HG03571 (cell line): ENCODE data around the gene FXYD7.

Experiments
- ATAC-seq: cut with Tn5 transposase; IDR thresholded peaks from one replicate; pipeline ENCODE4 v1.9.1; 2021; ENCODE audit not compliant: unreplicated experiment

Gene FXYD7

DNA sequence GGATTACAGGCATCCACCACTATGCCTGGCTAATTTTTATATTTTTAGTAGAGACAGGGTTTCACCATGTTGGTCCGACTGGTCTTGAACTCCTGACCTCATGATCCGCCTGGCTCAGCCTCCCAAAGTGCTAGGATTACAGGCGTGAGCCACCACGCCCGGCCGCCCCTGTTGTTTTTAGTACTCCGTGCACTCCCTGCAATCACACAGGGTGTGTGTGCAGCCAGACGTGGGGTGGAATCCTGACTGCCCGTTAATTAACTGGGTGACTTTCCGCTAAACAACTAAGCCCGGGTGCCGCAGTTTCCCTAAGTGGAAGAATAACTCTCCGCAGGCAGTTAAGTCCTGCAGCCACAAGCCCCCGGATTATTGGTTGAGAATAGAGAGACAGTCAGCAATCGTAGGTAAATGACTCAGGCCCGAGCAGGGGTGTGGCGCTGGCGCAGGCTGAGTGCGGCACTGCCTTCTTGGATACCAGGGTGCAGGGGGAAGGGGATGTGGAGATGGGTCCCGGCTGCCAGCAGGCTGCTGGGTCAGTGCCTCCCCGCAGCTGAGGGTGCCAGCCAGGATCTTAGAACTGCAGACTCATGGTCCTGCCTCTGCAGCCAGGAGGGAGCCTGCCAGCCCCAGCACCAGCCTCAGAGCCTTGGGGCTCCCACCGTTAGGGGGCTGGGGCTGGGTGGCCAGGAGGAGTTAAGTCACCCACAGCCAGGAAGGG is 33.5 kb upstream of the FXYD7 start:
- no peak for ATAC-seq

DNA sequence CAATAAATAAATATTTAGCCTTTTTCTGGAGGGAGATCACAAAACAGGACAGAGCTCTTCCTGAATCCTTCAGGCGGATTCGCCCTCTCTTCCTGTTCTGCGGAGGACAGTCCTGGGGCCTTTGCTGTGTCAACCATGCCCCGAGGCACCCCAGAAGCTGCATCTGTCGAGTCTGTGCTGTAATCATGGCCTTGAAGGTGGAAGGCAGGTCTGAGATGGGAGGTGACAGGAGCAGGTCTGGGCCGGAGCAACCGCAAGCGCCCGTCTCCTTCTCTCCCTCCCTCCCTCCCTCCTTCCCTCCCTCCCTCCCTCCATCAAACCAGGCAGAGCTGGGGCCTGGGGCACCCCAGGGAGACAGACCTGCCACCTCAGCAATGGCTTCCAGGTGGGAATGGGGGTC is 32.1 kb upstream of the FXYD7 start:
- ATAC-seq, result no peak

DNA sequence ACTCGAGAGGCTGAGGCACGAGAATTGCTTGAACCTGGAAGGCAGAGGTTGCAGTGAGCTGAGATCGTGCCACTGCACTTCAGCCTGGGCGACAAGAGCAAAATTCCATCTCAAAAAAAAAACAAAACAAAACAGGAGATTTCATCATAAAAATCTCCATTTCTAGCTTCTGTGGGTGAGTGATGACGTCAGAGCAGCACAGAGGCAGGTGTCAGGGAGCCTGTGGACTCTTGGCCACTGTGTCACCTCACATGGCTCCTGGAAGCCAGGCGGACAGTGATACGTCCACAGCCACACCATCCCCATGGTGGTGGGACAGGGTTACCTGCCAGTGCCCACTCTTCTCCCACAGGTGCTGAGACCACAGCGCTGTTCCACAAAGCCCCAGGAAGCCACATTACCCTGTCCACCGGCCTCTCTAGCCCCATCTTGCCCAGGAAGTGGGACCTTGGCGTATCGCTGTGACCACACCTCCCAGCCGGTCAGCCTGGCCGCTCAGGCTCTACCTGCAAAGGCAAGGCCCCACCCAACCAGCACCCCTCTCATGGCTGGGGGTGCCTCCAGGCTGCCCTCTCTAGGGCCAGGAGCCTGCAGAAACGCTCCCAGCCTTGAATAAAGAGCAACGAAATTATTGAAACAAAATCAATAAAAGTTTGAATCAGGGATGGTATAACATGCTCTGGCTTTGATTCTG is 29.9 kb upstream of the FXYD7 start:
- no peak for ATAC-seq

DNA sequence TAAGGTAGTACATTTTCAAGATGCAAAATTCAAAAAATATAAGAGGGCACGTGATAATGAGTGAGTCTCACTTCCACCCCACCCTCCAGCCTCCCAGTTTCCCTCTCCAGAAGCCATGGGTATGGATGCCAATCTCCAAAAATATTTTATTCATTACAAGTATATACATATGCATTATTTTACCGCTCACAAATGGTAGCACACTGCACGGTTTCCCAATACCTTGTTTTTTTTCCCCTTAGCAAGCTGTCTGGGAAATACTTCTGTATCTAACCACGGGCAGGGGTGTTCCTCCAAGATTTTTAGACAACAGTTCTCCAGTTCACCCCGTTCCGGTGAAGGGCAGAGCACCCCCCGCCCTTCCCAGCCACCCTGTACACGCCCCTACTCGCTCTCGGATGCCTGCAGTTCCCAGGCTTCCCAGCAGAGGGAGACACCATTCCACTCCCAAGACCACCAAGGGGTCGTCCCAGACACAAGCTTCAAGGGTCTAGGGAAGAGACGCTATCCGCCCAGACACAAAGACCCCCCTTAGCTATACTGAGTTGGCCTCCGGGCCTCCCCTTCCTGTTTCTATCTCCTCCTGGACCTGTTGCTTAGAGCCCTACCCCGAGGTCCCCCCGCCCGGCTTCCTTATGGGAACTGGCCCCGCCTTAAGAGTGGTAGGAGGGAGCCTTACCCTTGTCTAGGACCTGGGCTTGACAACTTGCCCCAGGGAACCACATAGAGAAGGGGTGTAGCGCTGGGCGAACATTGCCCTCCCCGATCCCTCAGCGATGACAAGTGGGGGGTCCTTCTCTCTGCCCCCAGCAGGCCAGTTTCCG is 28.5 kb upstream of the FXYD7 start:
- ATAC-seq, result no peak

DNA sequence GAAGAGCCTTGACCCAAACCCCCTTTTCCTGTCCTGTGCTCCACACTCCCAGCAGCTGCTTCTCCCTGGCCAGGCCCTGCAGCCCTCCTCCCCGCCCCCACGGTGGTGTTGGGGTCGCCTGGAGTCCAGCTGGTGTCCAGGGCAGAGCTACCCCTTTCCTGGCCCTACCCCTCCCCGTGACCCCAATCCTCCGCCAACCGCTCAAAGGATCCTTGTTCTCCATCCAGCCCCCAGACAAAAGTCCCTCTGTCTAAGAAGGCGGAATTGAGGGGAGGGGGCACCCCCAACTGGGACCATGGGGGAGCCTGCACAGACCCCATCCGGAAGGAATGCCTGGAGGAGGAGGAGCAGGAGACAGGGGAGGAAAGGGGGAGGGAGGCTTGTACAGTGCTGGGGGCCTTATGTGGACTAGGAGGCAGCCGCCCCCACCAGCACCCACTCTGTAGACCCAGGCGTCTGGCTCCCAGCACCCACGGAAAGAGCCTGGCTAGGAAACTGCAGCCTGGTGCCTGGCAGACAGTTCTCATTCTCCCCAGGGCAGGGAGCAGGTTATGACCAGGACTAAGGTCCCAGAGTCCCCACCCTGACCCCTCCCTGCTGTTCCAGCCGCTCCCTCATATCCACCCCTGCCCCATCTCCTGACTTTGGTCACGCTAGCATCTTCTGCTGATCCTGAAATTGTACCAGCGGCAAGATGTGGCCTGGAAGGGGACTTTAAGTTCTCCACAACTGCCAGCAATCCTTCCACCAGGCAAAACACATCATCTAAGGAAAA is 27.7 kb upstream of the FXYD7 start, which contains the start of gene FXYD3:
TSS of gene FXYD3 (plus strand) at position 647 of the 775 bp plus-strand sequence. CDS start 3,554 bp downstream, outside the sequence.
- no peak for ATAC-seq

DNA sequence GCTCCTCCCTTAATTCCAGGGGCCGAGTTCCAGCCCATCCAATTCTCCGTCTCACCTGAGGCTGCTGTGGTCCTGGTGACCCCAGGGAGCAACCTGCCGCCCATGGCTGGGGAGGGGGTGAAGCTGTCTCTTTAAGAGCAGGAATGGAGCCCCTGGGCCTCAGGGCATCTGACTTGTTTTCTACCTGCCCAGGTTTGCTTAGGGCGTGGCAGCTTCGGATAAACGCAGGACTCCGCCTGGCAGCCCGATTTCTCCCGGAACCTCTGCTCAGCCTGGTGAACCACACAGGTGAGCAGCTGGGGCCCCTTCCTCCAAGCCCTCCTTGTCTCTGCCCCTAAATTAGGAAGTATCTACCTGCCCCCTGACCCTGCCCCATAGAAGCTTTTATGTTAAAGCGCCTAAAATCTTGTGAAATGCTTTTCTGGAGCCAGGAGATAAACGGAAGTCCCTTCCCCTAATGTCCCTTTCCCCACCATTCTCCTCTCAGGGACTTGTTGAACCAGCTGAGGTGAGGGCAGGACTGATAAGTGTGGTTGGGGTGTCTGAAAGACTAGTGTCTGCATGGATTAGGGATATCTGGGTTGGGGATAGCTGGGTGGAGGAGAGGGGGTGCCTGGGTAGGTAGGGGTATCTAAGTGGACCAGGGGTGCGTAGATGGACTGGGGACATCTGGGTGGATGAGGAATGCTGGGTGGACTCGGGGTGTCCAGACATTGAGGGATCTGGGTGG is 26.8 kb upstream of the FXYD7 start:
- no peak for ATAC-seq

DNA sequence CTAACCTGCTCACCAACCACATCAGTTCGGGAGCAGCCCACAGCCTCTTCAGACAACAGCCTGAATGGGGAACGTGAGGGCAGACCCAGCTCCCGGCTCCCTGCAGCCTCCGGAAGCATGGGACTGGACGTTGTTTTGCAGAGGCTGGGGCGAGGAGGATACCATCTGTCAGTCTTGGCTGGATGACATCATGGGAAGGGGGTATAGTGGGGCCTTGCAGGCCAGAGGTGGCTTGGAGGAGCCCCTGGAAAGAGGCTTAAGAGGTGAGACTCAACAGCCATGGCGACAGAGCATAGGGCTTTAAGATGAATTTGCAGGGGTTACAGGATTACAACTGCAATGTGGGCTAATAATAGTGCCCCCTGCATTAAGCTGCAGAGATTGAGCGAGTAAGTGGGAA is 25.9 kb upstream of the FXYD7 start:
- ATAC-seq, result no peak

DNA sequence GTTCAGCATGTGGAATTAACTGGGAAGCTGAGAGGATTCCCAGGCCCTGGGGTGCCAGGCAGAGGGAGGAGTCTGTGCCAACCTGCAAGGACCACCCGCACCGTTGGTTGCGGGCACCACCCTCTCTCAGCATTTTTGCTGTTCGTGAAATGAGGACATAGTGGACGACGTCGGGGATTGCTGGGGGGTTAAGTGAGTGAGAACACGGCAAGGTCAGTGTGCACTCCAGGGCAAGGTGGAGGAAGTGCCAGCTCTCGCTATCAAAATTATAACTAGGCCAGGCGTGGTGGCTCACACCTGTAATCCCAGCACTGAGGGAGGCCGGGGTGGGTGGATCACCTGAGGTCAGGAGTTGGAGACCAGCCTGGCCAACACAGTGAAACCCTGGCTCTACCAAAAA is 25.3 kb upstream of the FXYD7 start:
- ATAC-seq, result no peak

DNA sequence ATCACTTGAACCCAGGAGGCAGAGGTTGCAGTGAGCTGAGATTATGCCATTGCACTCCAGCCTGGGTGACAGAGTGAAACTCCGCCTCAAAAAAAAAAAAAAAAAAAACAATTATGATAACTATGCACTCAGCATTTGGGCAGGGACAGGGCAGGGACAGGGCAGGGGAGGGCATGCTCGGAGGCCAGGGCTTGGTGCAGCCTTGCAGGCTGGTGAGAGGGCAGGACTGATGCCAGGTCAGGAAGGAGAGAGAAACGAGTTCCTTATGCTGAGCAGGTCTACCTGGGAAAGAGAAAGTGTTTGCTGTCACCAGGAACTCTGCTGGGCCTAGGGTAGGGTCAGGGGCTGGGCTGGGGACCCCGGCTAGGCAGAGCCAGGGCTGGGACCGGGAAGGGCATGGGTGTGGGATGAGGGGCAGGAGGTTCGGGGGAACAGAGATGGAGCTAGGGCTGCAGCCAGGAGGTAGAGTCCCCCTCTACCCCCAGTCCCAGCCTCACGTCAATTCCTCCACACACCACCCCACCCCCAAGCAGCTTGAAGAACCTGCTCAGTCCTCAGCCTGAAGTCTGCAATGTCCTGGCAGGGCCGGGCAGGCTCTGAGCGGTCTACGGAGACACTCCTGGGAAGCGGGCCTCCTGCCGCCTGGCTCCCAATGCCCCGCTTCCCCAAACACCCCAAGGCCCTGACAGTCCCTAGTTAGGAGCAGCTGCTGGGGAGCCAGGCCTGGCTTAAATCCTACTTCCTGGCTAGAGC is 24.6 kb upstream of the FXYD7 start:
- ATAC-seq, result no peak

DNA sequence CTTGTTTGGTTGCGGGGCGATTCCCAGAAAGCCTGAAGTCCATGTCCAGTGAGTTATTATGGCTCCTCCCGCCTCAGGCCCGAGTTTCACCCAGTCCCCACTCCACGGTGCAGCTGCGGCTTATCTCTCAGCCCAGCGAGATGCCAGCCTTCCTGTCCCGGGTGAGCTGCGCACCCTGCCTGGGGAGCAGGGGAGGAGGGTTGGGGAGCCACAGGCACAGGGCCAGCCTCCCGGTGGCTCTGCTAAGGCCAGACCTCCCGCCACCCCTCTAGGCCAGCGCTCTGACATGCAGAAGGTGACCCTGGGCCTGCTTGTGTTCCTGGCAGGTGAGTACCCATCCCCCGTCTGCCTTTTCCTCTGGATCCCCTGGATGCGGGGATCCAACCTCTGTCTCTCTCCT is 24.0 kb upstream of the FXYD7 start:
- ATAC-seq, result no peak

DNA sequence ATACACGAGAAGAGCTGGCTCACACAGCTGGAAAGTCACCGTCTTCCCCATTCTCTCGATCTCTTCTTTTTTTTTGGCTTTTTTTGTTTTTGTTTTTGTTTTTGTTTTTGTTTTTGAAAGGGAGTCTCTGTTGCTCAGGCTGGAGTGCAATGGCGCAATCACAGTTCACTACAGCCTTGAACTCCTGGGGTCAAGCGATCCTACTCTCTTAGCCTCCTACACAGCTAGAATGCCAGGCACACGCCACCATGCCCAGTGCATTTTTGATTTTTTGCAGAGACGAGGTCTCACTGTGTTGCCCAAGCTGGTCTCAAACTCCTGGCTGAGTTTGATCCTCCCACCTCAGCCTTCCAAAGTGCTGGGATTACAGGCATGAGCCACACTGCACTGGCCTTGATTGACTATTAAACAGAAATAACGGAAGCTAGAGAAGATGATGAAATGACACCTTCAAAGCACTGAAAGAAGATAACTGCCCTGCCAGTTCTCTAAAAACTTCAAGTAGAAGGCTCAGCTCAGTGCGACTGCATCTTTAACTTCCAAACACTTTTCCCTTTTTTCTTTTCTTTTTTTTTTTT is 23.4 kb upstream of the FXYD7 start:
- no peak for ATAC-seq

DNA sequence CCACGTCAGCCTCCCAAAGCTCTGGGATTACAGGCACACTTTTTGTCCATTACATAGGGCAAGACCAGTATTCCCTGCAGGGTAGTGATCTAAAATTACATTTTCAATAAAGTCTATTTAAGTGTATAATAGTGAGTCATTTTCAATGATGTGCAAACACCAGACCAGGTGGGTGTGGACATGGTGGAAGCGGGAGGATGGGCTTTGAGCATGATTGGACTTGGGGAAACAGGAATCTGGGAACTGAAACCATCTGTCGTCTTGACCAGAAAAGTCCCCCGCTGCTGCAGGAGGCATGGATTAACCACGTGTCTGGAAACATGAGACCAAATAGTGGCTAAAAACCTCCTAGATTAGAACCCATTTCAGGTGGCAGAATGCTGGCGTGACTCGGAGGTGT is 22.6 kb upstream of the FXYD7 start:
- no peak for ATAC-seq

DNA sequence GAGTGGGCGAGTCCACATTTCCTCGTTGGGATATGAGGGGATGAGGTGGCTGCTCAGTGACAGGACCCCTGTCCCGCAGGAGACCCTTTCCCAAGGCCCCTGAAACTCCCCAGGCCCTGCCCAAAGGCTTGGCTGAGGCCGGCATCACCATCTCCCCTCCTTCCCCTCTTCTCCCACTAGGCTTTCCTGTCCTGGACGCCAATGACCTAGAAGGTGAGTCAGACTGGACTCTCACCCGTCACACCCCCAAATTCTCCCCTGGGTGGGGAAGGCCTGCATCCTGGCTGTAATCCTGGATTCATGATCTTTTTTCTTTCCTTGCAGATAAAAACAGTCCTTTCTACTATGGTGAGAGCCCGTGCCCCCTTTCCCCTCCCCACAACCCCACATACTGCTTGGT is 22.2 kb upstream of the FXYD7 start:
- ATAC-seq, result no peak

DNA sequence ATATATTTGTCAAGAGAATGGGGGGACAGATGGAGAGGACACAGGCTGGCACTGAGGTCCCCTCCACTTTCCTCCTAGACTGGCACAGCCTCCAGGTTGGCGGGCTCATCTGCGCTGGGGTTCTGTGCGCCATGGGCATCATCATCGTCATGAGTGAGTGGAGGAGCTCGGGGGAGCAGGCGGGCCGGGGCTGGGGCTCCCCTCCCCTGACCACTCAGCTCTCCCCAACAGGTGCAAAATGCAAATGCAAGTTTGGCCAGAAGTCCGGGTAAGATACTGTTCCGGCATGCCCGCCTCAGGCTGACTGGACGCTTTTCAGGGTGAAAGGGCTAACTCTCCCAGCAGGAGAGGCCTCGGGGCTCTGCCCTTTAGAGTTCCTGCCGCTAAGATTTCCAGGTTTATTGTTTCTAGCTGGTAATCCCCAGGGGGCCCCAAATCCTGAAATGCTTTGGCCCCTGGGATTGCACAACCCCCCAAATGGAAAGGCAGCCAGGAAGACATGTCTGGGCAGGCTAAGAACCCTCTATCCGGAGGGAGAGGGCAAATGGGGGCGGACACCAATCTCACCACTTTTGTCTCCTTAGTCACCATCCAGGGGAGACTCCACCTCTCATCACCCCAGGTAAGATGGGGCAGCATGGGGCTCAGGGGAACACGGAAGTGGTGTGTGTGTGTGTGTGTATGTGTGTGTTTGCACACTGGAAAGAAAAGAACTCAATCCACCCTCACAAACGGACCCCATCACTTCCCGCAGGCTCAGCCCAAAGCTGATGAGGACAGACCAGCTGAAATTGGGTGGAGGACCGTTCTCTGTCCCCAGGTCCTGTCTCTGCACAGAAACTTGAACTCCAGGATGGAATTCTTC is 20.1 kb upstream of the FXYD7 start:
- ATAC-seq, result no peak

DNA sequence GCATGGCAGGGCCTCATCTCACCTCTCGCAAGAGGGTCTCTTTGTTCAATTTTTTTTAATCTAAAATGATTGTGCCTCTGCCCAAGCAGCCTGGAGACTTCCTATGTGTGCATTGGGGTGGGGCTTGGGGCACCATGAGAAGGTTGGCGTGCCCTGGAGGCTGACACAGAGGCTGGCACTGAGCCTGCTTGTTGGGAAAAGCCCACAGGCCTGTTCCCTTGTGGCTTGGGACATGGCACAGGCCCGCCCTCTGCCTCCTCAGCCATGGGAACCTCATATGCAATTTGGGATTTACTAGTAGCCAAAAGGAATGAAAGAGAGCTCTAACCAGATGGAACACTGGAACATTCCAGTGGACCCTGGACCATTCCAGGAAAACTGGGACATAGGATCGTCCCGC is 19.5 kb upstream of the FXYD7 start:
- no peak for ATAC-seq

DNA sequence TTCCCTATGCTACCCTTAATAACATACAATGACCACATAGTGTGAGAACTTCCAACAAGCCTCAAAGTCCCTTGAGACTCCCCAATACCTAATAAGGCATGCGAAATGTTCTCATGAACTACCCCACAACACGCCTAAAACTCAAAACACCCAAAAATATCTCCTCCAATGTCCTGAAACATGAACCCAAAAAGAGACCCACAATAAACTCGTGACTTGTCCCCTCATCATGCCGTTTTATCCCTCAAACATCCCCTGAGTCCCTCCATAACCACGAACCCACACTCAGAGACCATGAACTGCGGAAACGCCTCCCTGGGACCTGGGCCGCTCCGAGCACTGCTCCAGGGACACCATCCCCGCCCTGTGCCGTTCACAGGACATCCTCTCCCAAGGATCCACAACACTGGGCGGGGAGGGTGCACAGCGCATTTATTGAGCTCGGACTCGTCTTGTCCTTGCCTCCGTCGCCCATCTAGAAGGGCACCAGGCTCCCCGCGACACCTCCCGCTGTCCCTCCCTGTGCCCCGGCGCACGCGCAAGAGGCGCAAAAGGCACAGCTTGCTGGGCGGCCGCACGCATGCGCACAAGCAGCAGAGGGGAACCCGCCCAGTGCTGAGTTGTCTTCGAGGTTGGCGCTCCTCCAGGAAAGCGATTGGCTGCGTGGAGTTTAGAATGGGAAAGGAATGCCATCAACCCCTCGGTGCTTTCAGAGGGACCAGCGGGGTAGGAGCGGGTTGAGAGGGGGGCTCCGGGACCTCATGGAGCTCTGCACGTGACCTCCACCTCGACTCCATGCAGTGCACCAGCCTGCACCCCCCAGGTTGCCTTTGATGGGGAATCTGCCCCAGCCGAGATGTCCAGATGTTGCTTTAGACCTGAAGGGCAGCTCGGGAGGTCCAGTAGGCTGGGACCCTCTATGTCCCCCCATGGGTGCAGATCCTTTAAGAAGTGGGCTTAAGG is 18.7 kb upstream of the FXYD7 start:
- ATAC-seq, result no peak

DNA sequence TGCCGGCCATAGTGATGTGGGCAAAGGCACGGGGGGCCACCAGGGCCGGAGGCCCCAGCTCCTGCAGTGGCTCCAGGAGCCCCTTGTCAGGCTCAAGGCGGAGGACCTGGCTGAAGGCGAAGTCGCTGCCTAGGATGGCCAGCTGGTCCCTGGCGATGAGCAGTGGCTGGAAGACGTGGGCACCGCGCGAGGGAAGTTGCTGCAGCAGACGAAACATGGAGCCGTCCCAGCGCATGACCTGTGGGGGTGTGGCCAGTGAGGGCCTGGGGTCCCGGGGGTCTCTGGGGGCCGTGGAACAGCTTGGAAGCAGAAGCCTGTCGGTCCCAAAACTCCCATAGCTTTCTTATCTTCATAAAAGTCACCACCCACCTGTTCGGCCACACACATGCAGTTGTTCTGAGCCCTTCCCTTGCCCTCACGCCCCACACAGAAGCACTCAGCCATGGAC is 17.8 kb upstream of the FXYD7 start:
- no peak for ATAC-seq
